Measurements from ENCODE around the gene PDE4D.

Gene PDE4D

GRCh38 chr5:59099995-59100345 is 793.6 kb downstream of the PDE4D start:
- H3K27me3 Mint-ChIP-seq, result no peaks in the 10 kb centered on the region
- DNase-seq, result no peak
- H3K36me3 Mint-ChIP-seq (ENCODE audit: insufficient read depth), result peaks cover 6% of the 10 kb centered on the region
- H3K9me3 Mint-ChIP-seq, result peaks cover 0 to 6% of the 10 kb centered on the region in 2 donors
- peak overlapping the region; percentile 73 to 89 for H3K27ac Mint-ChIP-seq
- peaks cover 30 to 31% of the 10 kb centered on the region in 2 donors for H3K4me1 Mint-ChIP-seq (ENCODE audit: low read depth in 2 of 2)
- no peak for ATAC-seq (replicated peaks)
- peak overlapping the region; percentile 1 to 27 for H3K4me3 Mint-ChIP-seq

- peaks cover 28 to 30% of the 10 kb centered on the region in 2 donors for H3K4me1 Mint-ChIP-seq (ENCODE audit: low read depth in 2 of 2)
- ATAC-seq (replicated peaks), result peak; percentile 96
- no peaks in the 10 kb centered on the region for H3K27me3 Mint-ChIP-seq
- H3K36me3 Mint-ChIP-seq (ENCODE audit: insufficient read depth), result peaks cover 6% of the 10 kb centered on the region
- peaks cover 0 to 6% of the 10 kb centered on the region in 2 donors for H3K9me3 Mint-ChIP-seq
- H3K27ac Mint-ChIP-seq, result peak overlapping the region; percentile 73 to 89
- H3K4me3 Mint-ChIP-seq, result peak overlapping the region; percentile 1 to 27
- DNase-seq, result peak; percentile 56 to 60 (median 59)
Observed at GRCh38 chr5:59099270-59099994, 794.1 kb downstream of the PDE4D start.

- Mint-ChIP-seq H3K4me3 (peak overlapping the region in 1 of 2 donors; percentile 1), H3K27me3 (no peaks in the 10 kb centered on the region), H3K27ac (peak overlapping the region; percentile 73 to 89), H3K9me3 (peaks cover 0 to 6% of the 10 kb centered on the region in 2 donors), H3K36me3 (ENCODE audit: insufficient read depth) (peaks cover 6% of the 10 kb centered on the region), H3K4me1 (ENCODE audit: low read depth in 2 of 2) (peaks cover 27 to 30% of the 10 kb centered on the region in 2 donors)
- ATAC-seq (replicated peaks), result no peak
- no peak for DNase-seq
Observed at GRCh38 chr5:59098743-59099142, 794.8 kb downstream of the PDE4D start.

DNA sequence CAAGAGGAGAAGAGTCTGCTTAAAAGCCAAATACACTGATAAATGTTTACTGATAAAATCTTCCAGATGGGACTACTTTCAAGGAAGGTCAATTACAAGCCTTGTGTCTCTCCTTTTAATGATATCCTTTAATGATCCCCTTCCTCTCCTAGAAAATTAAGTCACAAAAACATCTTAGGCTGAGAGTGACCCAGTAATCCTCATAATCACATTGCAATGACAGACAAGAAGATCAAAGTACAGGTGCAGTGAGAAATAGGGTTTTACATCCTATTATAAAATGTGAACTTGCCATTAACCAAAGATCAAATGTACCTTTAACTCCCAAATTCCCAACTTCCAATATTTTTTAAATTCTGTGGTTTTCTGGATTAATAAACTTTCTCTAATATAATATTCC is 795.8 kb downstream of the PDE4D start:
- peaks cover 0 to 6% of the 10 kb centered on the region in 2 donors for H3K9me3 Mint-ChIP-seq
- no peak for ATAC-seq (replicated peaks)
- no peaks in the 10 kb centered on the region for H3K27me3 Mint-ChIP-seq
- no peak overlapping the region for H3K4me3 Mint-ChIP-seq
- peaks cover 27 to 33% of the 10 kb centered on the region in 2 donors for H3K4me1 Mint-ChIP-seq (ENCODE audit: low read depth in 2 of 2)
- peaks cover 6% of the 10 kb centered on the region for H3K36me3 Mint-ChIP-seq (ENCODE audit: insufficient read depth)
- DNase-seq, result no peak
- H3K27ac Mint-ChIP-seq, result no peak overlapping the region

DNA sequence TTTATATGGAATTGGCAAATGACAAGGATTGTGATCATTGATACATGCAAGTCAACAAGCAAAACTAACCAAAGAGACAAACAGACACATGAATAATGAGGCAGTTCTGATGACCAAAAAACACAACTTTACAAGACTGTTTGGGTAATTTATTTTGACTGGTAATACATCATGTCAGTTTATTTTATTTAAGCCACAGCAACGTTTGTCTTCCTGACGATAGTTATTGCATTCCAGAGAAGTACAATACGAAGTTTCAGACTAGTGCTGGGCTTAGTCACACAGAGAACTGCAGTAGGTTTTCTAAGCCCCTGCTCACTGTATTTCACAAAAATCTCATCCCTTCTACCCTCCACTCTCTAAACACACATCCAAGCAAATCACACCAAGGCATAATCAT is 796.4 kb downstream of the PDE4D start:
- H3K4me1 Mint-ChIP-seq (ENCODE audit: low read depth in 2 of 2), result peaks cover 27 to 33% of the 10 kb centered on the region in 2 donors
- no peak overlapping the region for H3K4me3 Mint-ChIP-seq
- H3K27ac Mint-ChIP-seq, result no peak overlapping the region
- ATAC-seq (replicated peaks) (no peak), DNase-seq (no peak)
- H3K9me3 Mint-ChIP-seq, result peaks cover 0 to 6% of the 10 kb centered on the region in 2 donors
- H3K36me3 Mint-ChIP-seq (ENCODE audit: insufficient read depth), result peaks cover 6% of the 10 kb centered on the region
- no peaks in the 10 kb centered on the region for H3K27me3 Mint-ChIP-seq

GRCh38 chr5:59095480-59095879 is 798.0 kb downstream of the PDE4D start:
- peaks cover 26% of the 10 kb centered on the region in 2 donors for H3K4me1 Mint-ChIP-seq (ENCODE audit: low read depth in 2 of 2)
- no peaks in the 10 kb centered on the region for H3K27me3 Mint-ChIP-seq
- DNase-seq, result no peak

DNA sequence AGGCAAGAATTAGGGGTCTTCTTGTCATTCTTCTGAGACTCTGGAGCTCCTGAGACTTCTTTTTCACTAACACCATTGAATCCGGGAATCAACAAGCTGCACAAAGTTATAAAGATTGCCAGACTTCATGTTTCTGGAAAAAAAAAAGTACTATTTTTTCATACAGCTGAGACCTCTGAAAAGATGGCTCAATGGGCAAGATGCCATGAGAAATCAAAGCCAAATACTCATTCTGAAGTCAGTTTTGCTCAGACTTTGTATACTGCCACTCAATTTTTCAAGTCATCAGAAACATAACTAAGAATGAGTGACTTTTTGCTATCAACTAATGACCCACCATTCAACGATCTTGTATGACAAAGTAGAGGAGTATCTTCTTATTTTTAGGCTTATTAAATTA is 798.7 kb downstream of the PDE4D start:
- Mint-ChIP-seq H3K9me3 (peaks cover 0 to 6% of the 10 kb centered on the region in 2 donors), H3K27ac (no peak overlapping the region), H3K4me3 (no peak overlapping the region), H3K36me3 (ENCODE audit: insufficient read depth) (peaks cover 6% of the 10 kb centered on the region), H3K27me3 (no peaks in the 10 kb centered on the region), H3K4me1 (ENCODE audit: low read depth in 2 of 2) (peaks cover 20 to 21% of the 10 kb centered on the region in 2 donors)
- ATAC-seq (replicated peaks) (no peak), DNase-seq (no peak)

More at GRCh38 chr5:59095480-59095879, 798.0 kb downstream of the PDE4D start:
- Mint-ChIP-seq H3K36me3 (ENCODE audit: insufficient read depth) (peaks cover 6% of the 10 kb centered on the region), H3K4me3 (no peak overlapping the region), H3K27ac (peak overlapping the region; percentile 19 to 54), H3K9me3 (peaks cover 0 to 6% of the 10 kb centered on the region in 2 donors)
- ATAC-seq (replicated peaks), result no peak

GRCh38 chr5:59093329-59093728 is 800.2 kb downstream of the PDE4D start:
- H3K4me3 Mint-ChIP-seq, result no peak overlapping the region
- H3K9me3 Mint-ChIP-seq, result peaks cover 0 to 6% of the 10 kb centered on the region in 2 donors
- H3K4me1 Mint-ChIP-seq (ENCODE audit: low read depth in 2 of 2), result peaks cover 8 to 10% of the 10 kb centered on the region in 2 donors
- H3K27ac Mint-ChIP-seq, result no peak overlapping the region
- no peaks in the 10 kb centered on the region for H3K36me3 Mint-ChIP-seq (ENCODE audit: insufficient read depth)
- DNase-seq, result no peak
- peaks cover 0 to 3% of the 10 kb centered on the region in 2 donors for H3K27me3 Mint-ChIP-seq
- ATAC-seq (replicated peaks), result no peak

DNA sequence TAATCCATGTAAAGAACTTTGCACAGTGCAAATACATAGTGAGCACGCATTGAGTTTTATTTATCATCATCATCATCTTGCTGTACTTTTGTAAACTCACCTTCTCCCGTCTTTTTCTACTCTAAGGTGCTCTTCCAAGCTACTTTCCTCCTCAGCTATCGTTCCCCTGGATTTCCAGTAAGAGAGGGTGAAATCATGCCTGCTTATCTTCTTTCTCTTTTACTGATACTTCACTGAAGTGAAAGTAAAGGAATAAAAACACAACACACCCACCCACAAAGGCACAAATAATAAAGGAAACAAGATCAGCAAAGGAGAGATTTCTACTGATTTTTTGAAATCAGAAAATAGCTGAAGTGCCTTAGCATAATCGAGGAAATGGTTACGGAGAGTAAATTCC is 800.8 kb downstream of the PDE4D start:
- Mint-ChIP-seq H3K27me3 (peaks cover 0 to 9% of the 10 kb centered on the region in 2 donors), H3K4me1 (ENCODE audit: low read depth in 2 of 2) (peaks cover 6 to 10% of the 10 kb centered on the region in 2 donors), H3K9me3 (peaks cover 0 to 6% of the 10 kb centered on the region in 2 donors), H3K27ac (no peak overlapping the region), H3K36me3 (ENCODE audit: insufficient read depth) (no peaks in the 10 kb centered on the region), H3K4me3 (no peak overlapping the region)
- no peak for DNase-seq
- ATAC-seq (replicated peaks), result no peak

GRCh38 chr5:59091965-59092364 is 801.6 kb downstream of the PDE4D start:
- Mint-ChIP-seq H3K4me3 (no peak overlapping the region), H3K36me3 (ENCODE audit: insufficient read depth) (no peaks in the 10 kb centered on the region), H3K27me3 (peaks cover 0 to 11% of the 10 kb centered on the region in 2 donors)

GRCh38 chr5:59090323-59090722 is 803.2 kb downstream of the PDE4D start:
- Mint-ChIP-seq H3K36me3 (ENCODE audit: insufficient read depth) (no peaks in the 10 kb centered on the region), H3K4me3 (no peak overlapping the region), H3K27ac (no peak overlapping the region), H3K4me1 (ENCODE audit: low read depth in 2 of 2) (peaks cover 3 to 4% of the 10 kb centered on the region in 2 donors), H3K27me3 (peaks cover 0 to 18% of the 10 kb centered on the region in 2 donors), H3K9me3 (no peaks in the 10 kb centered on the region)
- DNase-seq, result no peak
- ATAC-seq (replicated peaks), result no peak

More at GRCh38 chr5:59091965-59092364, 801.6 kb downstream of the PDE4D start:
- Mint-ChIP-seq H3K4me1 (ENCODE audit: low read depth in 2 of 2) (peaks cover 6 to 10% of the 10 kb centered on the region in 2 donors), H3K9me3 (peaks cover 0 to 6% of the 10 kb centered on the region in 2 donors), H3K27ac (no peak overlapping the region)
- DNase-seq, result no peak
- ATAC-seq (replicated peaks), result no peak

GRCh38 chr5:59089767-59090166 is 803.8 kb downstream of the PDE4D start:
- ATAC-seq (replicated peaks) (no peak), DNase-seq (no peak)
- Mint-ChIP-seq H3K9me3 (no peaks in the 10 kb centered on the region), H3K4me1 (ENCODE audit: low read depth in 2 of 2) (peaks cover 3 to 4% of the 10 kb centered on the region in 2 donors), H3K36me3 (ENCODE audit: insufficient read depth) (no peaks in the 10 kb centered on the region), H3K27me3 (peaks cover 0 to 18% of the 10 kb centered on the region in 2 donors), H3K27ac (no peak overlapping the region), H3K4me3 (no peak overlapping the region)

- no peak for ATAC-seq (replicated peaks)
- Mint-ChIP-seq H3K4me1 (ENCODE audit: low read depth in 2 of 2) (peaks cover under 1 to 4% of the 10 kb centered on the region in 2 donors), H3K4me3 (no peak overlapping the region), H3K27ac (no peak overlapping the region), H3K36me3 (ENCODE audit: insufficient read depth) (no peaks in the 10 kb centered on the region), H3K27me3 (peaks cover 0 to 22% of the 10 kb centered on the region in 2 donors), H3K9me3 (no peaks in the 10 kb centered on the region)
- DNase-seq, result no peak
Observed at GRCh38 chr5:59088546-59088945, 805.0 kb downstream of the PDE4D start.

- peaks cover 0 to 24% of the 10 kb centered on the region in 2 donors for H3K27me3 Mint-ChIP-seq
- no peaks in the 10 kb centered on the region for H3K4me1 Mint-ChIP-seq (ENCODE audit: low read depth in 2 of 2)
- H3K27ac Mint-ChIP-seq, result no peak overlapping the region
- no peaks in the 10 kb centered on the region for H3K36me3 Mint-ChIP-seq (ENCODE audit: insufficient read depth)
- H3K9me3 Mint-ChIP-seq, result no peaks in the 10 kb centered on the region
- DNase-seq, result no peak
- no peak overlapping the region for H3K4me3 Mint-ChIP-seq
- no peak for ATAC-seq (replicated peaks)
Observed at GRCh38 chr5:59086024-59086423, 807.5 kb downstream of the PDE4D start.

Data from effector memory CD8-positive, alpha-beta T cell (primary cell).